ENCODE data around the gene PCK1.

PCK1 gene

DNA sequence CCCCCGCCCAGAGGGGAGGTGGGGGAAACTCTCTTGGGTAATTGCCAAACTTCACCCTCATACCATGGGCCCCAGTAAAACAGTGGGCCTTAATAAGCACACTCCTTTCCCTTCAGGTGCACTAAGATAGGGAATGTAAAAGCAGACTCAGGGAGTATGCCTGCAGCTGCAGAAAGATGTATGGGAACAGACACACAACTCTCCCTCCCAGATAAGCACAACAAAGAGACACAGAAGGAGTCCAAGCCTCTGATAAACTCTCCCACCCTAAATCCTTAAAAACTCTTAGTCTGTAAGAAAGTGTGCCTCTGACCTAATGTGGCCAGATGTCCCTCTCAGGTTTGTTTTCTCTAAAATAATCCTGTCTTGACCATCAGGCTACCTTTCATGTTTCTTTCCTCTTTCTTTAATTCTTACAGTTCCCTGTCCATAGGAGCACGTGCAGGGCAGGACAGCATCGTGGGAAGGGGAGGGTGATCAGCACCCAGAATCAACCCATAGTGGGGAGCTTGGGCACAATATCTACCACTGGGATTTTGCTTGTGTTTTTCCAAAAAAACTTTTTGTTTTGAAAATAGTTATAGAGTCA, 24.7 kb upstream of the PCK1 start:
- no peak for DNase-seq (ENCODE audit: low read depth)

GRCh38 chr20:57536771-57537724, 23.9 kb upstream of the PCK1 start:
- DNase-seq (ENCODE audit: low read depth), result no peak

DNA sequence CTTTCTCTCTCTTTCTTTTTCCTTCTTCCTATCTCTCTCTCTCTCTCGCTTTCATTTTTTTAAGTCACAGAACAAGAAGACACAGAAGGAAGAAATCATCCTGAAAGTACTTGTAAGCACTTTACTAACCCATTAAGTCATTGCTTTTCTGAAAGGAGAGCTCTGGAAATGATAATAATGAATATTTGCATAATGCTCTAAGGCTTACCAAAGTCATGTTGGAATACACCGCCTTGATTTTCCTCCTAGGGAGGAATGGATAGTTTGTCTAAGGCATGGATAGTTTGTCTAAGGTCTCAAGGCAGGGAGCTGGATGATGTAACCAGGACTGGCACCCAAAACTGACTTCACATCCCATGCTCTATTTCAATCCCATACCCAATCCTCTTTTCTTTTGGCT, 23.1 kb upstream of the PCK1 start:
- DNase-seq (ENCODE audit: low read depth), result no peak

DNA sequence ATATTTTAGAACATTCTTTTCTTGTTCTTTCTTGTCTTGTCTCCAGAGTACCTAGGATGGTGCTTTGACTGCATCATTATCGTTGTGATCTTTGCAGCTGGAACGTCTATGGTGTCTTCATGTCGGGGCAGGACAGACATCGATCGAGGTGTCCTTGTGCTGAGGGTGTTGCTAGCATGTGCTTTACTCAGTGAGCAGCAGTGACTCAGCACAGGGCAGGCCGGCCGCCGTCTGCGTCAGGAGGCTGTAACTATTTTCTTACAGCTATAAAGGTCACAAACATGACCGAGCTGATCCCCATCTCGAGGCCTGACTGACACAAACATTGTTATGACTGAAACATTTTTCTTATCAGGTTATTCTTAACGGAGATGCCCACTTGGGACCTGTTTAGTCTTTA, 21.0 kb upstream of the PCK1 start:
- peak; percentile 1 for DNase-seq (ENCODE audit: low read depth)

GRCh38 chr20:57540890-57541580, 19.9 kb upstream of the PCK1 start:
- DNase-seq (ENCODE audit: low read depth), result no peak

DNA sequence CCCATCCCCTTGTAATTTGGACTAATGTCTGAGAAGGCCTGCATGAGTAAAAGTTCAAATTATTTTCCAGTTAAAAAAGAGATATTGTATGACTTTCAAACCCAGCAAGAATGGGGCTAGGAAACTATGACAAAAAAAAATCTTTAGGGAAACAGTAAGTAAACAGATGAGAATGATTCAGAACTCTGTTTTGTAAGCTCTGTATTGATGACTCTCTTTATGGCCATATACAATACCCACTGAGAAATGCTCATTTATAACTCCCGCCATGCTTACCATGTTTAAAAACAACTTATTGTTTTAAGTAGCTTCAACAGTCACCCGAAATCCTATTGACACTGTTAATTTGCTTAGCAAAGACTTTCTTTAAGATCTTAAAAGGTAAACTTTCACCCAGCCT, 17.2 kb upstream of the PCK1 start:
- no peak for DNase-seq (ENCODE audit: low read depth)

- DNase-seq (ENCODE audit: low read depth), result no peak
These were observed 15.9 kb upstream of the PCK1 start for GRCh38 chr20:57544838-57545564.

- DNase-seq (ENCODE audit: low read depth), result no peak
These were observed 14.8 kb upstream of the PCK1 start for GRCh38 chr20:57545927-57546662.

GRCh38 chr20:57546956-57547649, 13.8 kb upstream of the PCK1 start:
- peak; percentile 58 for DNase-seq (ENCODE audit: low read depth)

DNA sequence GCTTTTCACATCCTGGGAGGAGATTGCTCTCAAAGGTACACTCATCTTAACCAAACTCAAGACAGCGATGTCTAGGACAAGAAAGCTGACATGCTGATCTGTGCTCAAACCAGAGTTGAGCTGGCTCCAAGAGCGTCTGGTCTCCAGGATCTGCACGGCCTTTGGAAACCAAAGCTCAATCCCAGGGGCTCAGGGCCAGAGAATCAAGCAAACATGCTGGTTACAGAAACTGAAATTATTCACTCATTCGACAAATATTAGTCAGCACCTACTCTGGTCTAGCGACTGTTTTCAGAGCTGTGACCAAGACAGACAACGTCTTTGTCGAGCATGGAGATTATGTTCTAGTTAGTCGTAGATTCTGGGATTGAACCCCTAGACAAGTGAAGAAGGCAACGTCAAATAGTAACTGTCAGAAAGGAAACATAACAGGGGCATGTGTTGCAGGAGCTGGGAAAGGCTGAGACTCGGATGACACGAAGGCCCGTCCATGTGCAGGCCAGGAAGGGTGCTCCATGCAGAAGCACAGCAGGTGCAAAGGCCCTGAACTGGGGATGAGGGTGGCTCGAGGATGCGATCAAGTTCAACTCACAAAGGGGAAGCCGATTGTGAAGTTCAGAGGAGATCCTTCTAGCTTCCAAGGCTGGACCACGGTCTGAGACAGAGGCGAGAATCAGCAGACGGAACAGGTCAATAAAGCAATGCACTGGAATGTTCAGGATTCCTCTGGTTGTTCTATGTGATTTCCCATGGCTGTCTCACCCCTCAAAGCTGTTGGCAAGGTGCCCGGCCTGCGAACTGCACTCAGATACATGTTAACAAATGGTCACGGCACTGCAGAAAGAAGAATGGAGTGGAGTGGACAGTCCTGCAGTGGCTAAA, 12.5 kb upstream of the PCK1 start:
- DNase-seq (ENCODE audit: low read depth), result peak; percentile 33

DNA sequence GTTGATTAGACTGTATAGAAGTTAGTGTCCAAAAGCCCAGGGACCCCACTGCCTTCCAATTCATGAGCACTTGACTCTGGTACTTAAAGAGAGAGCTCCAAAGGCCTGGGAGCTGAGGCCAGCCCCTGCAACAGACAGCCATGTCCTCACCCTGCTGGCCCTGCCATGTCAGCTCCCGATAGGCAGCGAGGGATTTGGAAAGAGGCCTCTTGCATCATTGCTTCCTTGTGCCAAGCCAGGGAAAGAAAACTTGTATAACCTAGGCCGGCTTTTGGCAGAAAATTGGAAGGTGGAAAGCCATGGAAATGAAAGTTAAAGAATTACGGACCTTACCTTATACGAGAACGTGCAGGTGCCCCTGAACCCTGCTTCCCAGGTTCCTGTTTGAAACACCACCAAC, 8.4 kb upstream of the PCK1 start:
- DNase-seq (ENCODE audit: low read depth), result no peak

DNA sequence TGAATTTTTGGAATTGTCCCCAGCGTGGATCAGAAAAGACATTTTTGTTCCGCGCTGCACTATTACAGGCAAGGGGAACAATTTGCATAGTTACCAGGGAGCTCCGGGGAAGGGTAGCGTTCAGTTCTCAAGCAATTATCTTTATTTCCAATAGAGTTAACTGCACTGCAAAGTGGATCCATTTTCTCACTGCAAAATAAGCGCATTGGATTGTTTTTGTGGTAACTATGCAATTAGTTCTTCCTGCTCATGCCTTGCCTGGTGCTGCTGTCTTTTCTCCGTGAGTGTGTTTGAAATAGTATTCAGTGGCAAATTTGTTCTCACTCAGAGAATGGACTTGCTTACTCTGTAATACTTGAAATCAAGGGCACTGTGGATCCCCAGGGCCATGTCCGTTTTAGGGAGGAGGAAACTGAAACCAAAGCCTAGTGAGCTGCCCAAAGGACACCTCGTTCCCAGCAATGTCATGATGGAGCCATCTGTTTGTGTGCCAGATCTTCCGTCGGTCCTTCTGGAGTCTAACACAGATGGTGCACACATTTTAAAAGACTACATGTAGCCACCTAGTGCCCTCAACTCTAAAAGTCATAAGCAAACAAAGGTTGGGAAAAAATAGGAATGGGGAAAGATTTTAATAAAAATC, 7.4 kb upstream of the PCK1 start:
- no peak for DNase-seq (ENCODE audit: low read depth)

GRCh38 chr20:57555457-57556184, 5.3 kb upstream of the PCK1 start:
- no peak for DNase-seq (ENCODE audit: low read depth)

DNA sequence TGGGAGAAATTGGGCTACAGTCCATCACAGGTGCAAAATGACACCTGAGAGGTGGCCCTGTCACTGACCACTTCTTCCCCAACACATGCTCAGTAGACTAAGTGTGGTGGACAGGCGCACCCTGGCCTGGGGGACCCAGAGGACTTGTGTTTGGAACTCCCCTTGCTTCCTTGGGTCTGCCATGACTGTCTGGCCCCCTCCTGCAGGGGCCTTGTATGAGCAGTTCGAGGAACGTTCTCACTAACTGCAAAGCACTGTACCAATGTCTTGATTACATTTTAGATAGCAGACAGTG, 4.0 kb upstream of the PCK1 start:
- no peak for DNase-seq (ENCODE audit: low read depth)

- DNase-seq (ENCODE audit: low read depth), result no peak
These were observed 2.8 kb upstream of the PCK1 start for GRCh38 chr20:57557926-57558613.

DNA sequence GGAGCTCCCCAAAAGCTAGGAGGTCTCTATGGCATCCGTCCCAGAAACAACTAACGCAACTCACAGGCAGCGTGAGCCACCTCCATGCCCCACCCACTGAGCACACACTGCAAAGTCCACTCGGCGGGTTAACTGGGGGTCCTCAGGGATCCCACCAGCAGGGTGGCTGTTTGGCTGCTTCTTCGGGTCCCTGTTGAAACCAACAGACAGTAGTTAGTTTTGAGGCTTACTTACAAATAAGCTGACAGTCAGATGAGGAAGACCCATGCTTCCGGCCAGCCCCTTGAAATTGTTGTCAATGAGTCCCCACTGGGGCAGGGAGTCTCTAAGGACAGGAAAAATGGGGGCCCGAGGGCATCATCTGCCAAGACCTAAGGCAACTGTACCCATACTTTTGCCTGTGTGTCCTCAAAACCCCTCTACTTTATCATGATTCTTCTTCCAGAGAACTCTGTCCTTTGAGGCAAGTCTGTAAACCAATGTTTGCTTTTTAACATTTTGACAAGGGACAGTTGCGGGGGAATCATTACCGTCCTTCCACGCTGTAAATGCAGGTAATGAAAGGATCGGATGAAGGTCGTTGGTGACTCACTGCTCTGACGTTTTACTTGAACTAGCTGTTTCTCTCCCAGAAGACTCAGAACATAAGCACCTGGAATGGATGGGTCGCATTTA, 2.2 kb upstream of the PCK1 start:
- DNase-seq (ENCODE audit: low read depth), result no peak

DNA sequence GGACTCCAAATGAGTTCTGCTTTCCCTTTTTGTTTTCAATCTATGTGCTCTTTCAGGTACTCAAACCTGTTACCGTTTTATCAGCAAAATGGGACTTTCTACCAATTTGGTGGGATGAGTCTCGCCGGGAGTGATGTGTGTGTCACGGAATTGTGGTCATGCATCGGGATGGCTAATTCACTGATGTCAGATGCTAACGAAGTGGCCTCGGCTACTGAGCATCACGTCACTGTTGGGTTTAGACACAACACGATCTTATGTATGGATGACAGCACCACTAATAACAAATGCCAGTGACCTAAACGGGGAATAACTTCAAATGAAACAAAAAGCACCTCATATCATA, 1.6 kb upstream of the PCK1 start:
- DNase-seq (ENCODE audit: low read depth), result no peak

Measured in iris pigment epithelial cell (primary cell).